Neural progenitor cell (in vitro differentiated cells): Measurements from ENCODE around the gene OR6C74.

Source experiments
- EZH2 ChIP-seq: fragments of 200-600 bp; sonication (generic); IDR thresholded peaks from 2 replicates; pipeline ENCODE4 v1.6.1; 2017; ENCODE audit warnings: antibody characterized with exemption, mild to moderate bottlenecking, moderate library complexity
- TF ChIP-seq, protein P1 (sequence below): fragments of 200-600 bp; sonication (generic); IDR thresholded peaks from 2 replicates; pipeline ENCODE4 v1.5.1; 2017; ENCODE audit warnings: antibody characterized with exemption, mild to moderate bottlenecking

DNA sequence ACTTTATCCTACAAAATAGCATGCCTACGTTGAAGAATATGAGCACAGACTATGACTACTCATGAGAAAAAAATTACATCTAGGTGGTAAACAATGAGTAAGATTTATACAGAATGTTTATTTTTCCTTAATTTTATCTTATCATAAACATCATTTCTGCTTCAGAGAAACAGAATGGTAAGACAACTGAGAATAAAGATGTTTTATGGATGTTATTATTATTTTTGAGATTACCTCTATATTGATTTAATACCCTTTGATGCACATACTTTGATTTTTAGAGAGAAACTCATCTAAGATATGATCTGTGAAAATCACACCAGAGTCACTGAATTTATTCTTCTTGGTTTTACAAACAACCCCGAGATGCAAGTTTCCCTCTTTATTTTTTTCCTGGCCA, 23.7 kb upstream of the OR6C74 start, which contains the start of gene OR10A7:
- TF ChIP-seq, protein P1, sequence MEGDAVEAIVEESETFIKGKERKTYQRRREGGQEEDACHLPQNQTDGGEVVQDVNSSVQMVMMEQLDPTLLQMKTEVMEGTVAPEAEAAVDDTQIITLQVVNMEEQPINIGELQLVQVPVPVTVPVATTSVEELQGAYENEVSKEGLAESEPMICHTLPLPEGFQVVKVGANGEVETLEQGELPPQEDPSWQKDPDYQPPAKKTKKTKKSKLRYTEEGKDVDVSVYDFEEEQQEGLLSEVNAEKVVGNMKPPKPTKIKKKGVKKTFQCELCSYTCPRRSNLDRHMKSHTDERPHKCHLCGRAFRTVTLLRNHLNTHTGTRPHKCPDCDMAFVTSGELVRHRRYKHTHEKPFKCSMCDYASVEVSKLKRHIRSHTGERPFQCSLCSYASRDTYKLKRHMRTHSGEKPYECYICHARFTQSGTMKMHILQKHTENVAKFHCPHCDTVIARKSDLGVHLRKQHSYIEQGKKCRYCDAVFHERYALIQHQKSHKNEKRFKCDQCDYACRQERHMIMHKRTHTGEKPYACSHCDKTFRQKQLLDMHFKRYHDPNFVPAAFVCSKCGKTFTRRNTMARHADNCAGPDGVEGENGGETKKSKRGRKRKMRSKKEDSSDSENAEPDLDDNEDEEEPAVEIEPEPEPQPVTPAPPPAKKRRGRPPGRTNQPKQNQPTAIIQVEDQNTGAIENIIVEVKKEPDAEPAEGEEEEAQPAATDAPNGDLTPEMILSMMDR = no peak
- TF ChIP-seq EZH2 = no peak
